HepG2 (cell line): ENCODE results near the gene TRIM7. TPM values are rescaled to one million over a fixed set of nuclear protein-coding genes. Genes with fewer than 3 reads are reported as not detected.
A peak's percentile ranks its signal among the peaks of the same experiment; 100 is the strongest.

Experiments
- ARHGAP35 ChIP-seq: sonication (generic); formaldehyde crosslinking; IDR thresholded peaks from 2 replicates; pipeline ENCODE4 v1.9.0; 2022; ENCODE audit warnings: mild to moderate bottlenecking, inconsistent platforms, moderate library complexity, missing genetic modification reagents, borderline replicate concordance
- ATF4 ChIP-seq, 2 experiments: fragments of 450-650 bp in 1 of 2; sonication (generic) in 1 of 2; formaldehyde crosslinking; IDR thresholded peaks; 2 replicates each; pipeline versions ENCODE4 v1.5.0 to v1.8.0; 2020 to 2022; ENCODE audit warnings: mild to moderate bottlenecking in 1 of 2, missing genetic modification reagents in 1 of 2
- CAMTA2 ChIP-seq: sonication (generic); formaldehyde crosslinking; IDR thresholded peaks from 2 replicates; pipeline ENCODE4 v1.4.0; 2020; ENCODE audit warnings: mild to moderate bottlenecking, missing genetic modification reagents, borderline replicate concordance
- CEBPB ChIP-seq: IDR thresholded peaks from 2 replicates; pipeline ENCODE4 v1.6.1; 2011; ENCODE audit warnings: low read depth, low read length, improper control_type of control experiment, borderline replicate concordance
- CREM ChIP-seq, 2 experiments: sonication (generic) in 1 of 2; formaldehyde crosslinking in 1 of 2; IDR thresholded peaks; 2 replicates each; pipeline versions ENCODE4 v1.4.0 to v1.6.1; 2016 to 2020; ENCODE audit warnings: antibody characterized with exemption in 1 of 2, mild to moderate bottlenecking in 1 of 2, missing genetic modification reagents in 1 of 2
- DNMT1 ChIP-seq: sonication (generic); formaldehyde crosslinking; IDR thresholded peaks from 2 replicates; pipeline ENCODE4 v1.5.1; 2020; ENCODE audit warnings: mild to moderate bottlenecking, missing genetic modification reagents
- DNMT3B ChIP-seq: conservative IDR thresholded peaks from 2 replicates; pipeline ENCODE4 v1.6.1; 2016; ENCODE audit warnings: missing biosample characterization, control low read depth
- FOXA3 ChIP-seq: IDR thresholded peaks from 2 replicates; pipeline ENCODE4 v1.6.1; 2016; ENCODE audit warnings: missing genetic modification reagents, missing compliant biosample characterization
- HES4 ChIP-seq: sonication (generic); formaldehyde crosslinking; IDR thresholded peaks from 2 replicates; pipeline ENCODE4 v1.9.0; 2021; ENCODE audit warnings: mild to moderate bottlenecking, missing genetic modification reagents, borderline replicate concordance
- HMG20A ChIP-seq: IDR thresholded peaks from 2 replicates; pipeline ENCODE4 v1.6.1; 2016; ENCODE audit warnings: borderline replicate concordance
- IRF2 ChIP-seq: IDR thresholded peaks from 2 replicates; pipeline ENCODE4 v1.6.1; 2018; ENCODE audit warnings: missing genetic modification reagents, missing compliant biosample characterization
- KDM4B ChIP-seq: sonication (generic); formaldehyde crosslinking; IDR thresholded peaks from 2 replicates; pipeline ENCODE4 v1.4.0; 2020; ENCODE audit warnings: missing genetic modification reagents
- KLF15 ChIP-seq: sonication (generic); formaldehyde crosslinking; IDR thresholded peaks from 2 replicates; pipeline ENCODE4 v1.8.1; 2023; ENCODE audit warnings: borderline replicate concordance, mild to moderate bottlenecking, inconsistent platforms, missing genetic modification reagents, mixed read lengths
- MAFG ChIP-seq: sonication (generic); formaldehyde crosslinking; IDR thresholded peaks from 2 replicates; pipeline ENCODE4 v1.5.1; 2020; ENCODE audit warnings: mild to moderate bottlenecking, missing genetic modification reagents
- NFE2L2 ChIP-seq: fragments of 150-350 bp; IDR thresholded peaks from 2 replicates; pipeline ENCODE4 v1.6.1; 2014; ENCODE audit warnings: low read length
- NFIB ChIP-seq: sonication (generic); formaldehyde crosslinking; IDR thresholded peaks from 2 replicates; pipeline ENCODE4 v1.9.0; 2021; ENCODE audit warnings: missing genetic modification reagents, mild to moderate bottlenecking, borderline replicate concordance
- RFXAP ChIP-seq: sonication (generic); formaldehyde crosslinking; IDR thresholded peaks from 2 replicates; pipeline ENCODE4 v1.4.0; 2020; ENCODE audit warnings: missing genetic modification reagents, borderline replicate concordance
- ZBTB1 ChIP-seq: sonication (generic); formaldehyde crosslinking; IDR thresholded peaks from 2 replicates; pipeline ENCODE4 v1.4.0; 2020; ENCODE audit warnings: missing genetic modification reagents, borderline replicate concordance
- ZFP1 ChIP-seq: IDR thresholded peaks from 2 replicates; pipeline ENCODE4 v1.6.1; 2016
- ZNF101 ChIP-seq: sonication (generic); formaldehyde crosslinking; IDR thresholded peaks from 2 replicates; pipeline ENCODE4 v1.4.0; 2020; ENCODE audit warnings: mild to moderate bottlenecking, low read depth, missing genetic modification reagents, borderline replicate concordance
- ZNF121 ChIP-seq: sonication (generic); formaldehyde crosslinking; IDR thresholded peaks from 2 replicates; pipeline ENCODE4 v1.5.0; 2020; ENCODE audit warnings: mild to moderate bottlenecking, missing genetic modification reagents
- ZNF557 ChIP-seq: sonication (generic); formaldehyde crosslinking; IDR thresholded peaks from 2 replicates; pipeline ENCODE4 v1.4.0; 2020; ENCODE audit warnings: missing genetic modification reagents
- ZNF569 ChIP-seq: sonication (generic); formaldehyde crosslinking; IDR thresholded peaks from 2 replicates; pipeline ENCODE4 v1.5.0; 2020; ENCODE audit warnings: mild to moderate bottlenecking, missing genetic modification reagents, moderate library complexity, borderline replicate concordance
- ZNF772 ChIP-seq: sonication (generic); formaldehyde crosslinking; IDR thresholded peaks from 2 replicates; pipeline ENCODE4 v1.5.0; 2020; ENCODE audit warnings: mild to moderate bottlenecking, missing genetic modification reagents
- ZNF83 ChIP-seq: sonication (generic); formaldehyde crosslinking; IDR thresholded peaks from 2 replicates; pipeline ENCODE4 v1.4.0; 2020; ENCODE audit warnings: missing genetic modification reagents, mild to moderate bottlenecking, borderline replicate concordance
- polyA plus RNA-seq, 8 experiments: library from polyadenylated mRNA; depleted of rRNA in 3 of 8; stranded (reverse) in 7 of 8; unstranded in 1 of 8; fragments of >200 nt; fragmentation: Illumina TruSeq in 4 of 8; extraction: Trizol in 4 of 8; gene quantifications; 2 replicates each; pipeline versions ENCODE4 v1.2.1 to v1.2.3, GENCODE V29; 2011 to 2016; ENCODE audit warnings: low read depth in 4 of 8, missing spikeins in 1 of 8, mixed read lengths in 1 of 8; ENCODE audit not compliant: insufficient read depth in 1 of 8
- total RNA-seq, 5 experiments: library from RNA; depleted of rRNA; stranded (reverse); fragments of >200 nt; fragmentation: Illumina TruSeq; extraction: Trizol; gene quantifications; 2 replicates each; pipeline ENCODE4 v1.2.3, GENCODE V29; 2016; ENCODE audit warnings: low read depth in 1 of 5
- TF ChIP-seq, protein P1 (sequence below): sonication (generic); formaldehyde crosslinking; IDR thresholded peaks from 2 replicates; pipeline ENCODE4 v1.8.1; 2023; ENCODE audit warnings: mild to moderate bottlenecking, moderate library complexity, missing genetic modification reagents

The TRIM7 gene
- total and polyA plus RNA-seq, 2 of the 13 experiments (the other 11 are each of a cell fraction or from before 2014, with no cell fraction given): 0.13 TPM; not detected in 1

DNA sequence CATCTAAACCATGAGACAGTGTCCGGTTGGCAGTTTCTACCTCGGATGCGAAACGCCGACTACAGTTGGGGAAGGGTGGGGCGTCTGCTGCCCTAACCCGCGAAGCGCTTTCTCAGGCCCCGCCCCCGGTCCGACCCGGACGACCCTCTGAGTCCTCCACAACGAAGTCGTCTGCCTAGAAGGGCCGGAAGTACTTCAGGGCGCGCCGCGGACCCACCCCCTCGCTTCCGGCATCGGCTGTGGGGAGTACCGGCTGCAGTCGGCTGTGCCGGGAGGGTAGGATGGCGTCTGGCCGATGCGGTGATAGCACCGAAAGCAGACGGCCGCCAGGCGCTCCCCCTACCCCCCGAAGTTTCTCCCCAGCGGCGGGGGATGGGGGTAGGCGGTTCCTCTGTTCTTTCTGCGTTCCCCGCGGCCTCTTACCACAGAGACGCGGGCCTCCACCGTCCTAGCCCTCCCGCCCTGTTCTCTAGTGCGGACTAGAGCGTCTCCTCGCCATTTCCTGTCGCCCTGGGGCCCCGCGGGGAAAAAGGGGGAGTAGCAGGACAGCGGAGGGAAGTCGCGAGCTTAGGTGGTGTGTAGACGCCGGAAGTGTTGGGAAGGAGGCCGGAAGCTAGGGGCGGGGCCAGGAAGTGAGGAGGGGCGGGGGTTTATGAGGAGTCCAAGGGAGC is 18.2 kb upstream of the TRIM7 start, which contains the start of gene TRIM41 (continued):
- TF ChIP-seq NFIB (no peak), HES4 (CRISPR knock-in tag) (no peak), CEBPB (no peak), KLF15 (CRISPR knock-in tag) (peak; percentile 8; the same call in 1 of the 2 replicates), HMG20A (CRISPR knock-in tag) (peak; percentile 20; the same call in 1 of the 2 replicates), CAMTA2 (CRISPR knock-in tag) (no peak), ZNF557 (no peak), RFXAP (CRISPR knock-in tag) (no peak; the same call in 1 of the 2 replicates), ZNF772 (peak; percentile 83), MAFG (CRISPR knock-in tag) (no peak), IRF2 (CRISPR knock-in tag) (peak; percentile 63; the same call in 1 of the 2 replicates), ATF4 (CRISPR knock-in tag; IDR thresholded peaks at IDR 0.05) (peak in 1 of 2 experiments; percentile 34; a peak in 1 of 4 replicates), ZBTB1 (CRISPR knock-in tag) (no peak; the same call in 1 of the 2 replicates), ZNF569 (CRISPR knock-in tag) (no peak), CREM (IDR thresholded peaks at IDR 0.05) (peak; percentile 92), CREM (CRISPR knock-in tag; IDR thresholded peaks at IDR 0.05) (no peak), KDM4B (CRISPR knock-in tag) (0 out of 2 replicates have a peak, but pooled peaks have one; percentile 67), FOXA3 (CRISPR knock-in tag) (peak; percentile 59), DNMT1 (CRISPR knock-in tag) (no peak), ZNF121 (CRISPR knock-in tag) (no peak), ARHGAP35 (CRISPR knock-in tag) (no peak; the same call in 1 of the 2 replicates), DNMT3B (CRISPR knock-in tag) (0 out of 2 replicates have a peak, but pooled peaks have one; percentile 32), ZNF101 (CRISPR knock-in tag) (peak; percentile 72; the same call in 1 of the 2 replicates), ZFP1 (CRISPR knock-in tag) (peak; percentile 73; the same call in 1 of the 2 replicates), ZNF83 (CRISPR knock-in tag) (peak; percentile 84; the same call in 1 of the 2 replicates), NFE2L2 (0 out of 2 replicates have a peak, but pooled peaks have one; percentile 3)
- TF ChIP-seq, protein P1, sequence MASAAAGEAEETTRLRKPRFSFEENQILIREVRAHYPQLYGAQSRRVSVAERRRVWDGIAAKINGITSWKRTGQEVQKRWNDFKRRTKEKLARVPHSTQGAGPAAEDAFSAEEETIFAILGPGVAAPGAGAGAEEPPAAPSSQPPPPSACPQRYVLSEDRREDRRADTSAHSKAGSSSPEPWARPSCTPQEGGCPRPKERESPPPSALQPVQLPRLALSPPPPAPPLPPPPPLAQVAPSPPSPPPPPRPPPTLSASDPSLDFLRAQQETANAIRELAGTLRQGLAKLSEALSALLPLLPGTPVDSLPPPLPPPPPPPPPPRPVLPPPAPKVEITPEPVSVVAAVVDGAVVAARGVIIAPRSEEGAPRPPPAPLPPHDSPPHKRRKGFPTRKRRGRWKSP (CRISPR knock-in tag): peak; percentile 38; the same call in 1 of the 2 replicates
